Measurements from ENCODE around the gene GABBR1. TPM values are rescaled to one million over a fixed set of nuclear protein-coding genes. Genes with fewer than 3 reads are reported as not detected.

GABBR1 gene
- total RNA-seq, 1 donor = 7.6 TPM

DNA sequence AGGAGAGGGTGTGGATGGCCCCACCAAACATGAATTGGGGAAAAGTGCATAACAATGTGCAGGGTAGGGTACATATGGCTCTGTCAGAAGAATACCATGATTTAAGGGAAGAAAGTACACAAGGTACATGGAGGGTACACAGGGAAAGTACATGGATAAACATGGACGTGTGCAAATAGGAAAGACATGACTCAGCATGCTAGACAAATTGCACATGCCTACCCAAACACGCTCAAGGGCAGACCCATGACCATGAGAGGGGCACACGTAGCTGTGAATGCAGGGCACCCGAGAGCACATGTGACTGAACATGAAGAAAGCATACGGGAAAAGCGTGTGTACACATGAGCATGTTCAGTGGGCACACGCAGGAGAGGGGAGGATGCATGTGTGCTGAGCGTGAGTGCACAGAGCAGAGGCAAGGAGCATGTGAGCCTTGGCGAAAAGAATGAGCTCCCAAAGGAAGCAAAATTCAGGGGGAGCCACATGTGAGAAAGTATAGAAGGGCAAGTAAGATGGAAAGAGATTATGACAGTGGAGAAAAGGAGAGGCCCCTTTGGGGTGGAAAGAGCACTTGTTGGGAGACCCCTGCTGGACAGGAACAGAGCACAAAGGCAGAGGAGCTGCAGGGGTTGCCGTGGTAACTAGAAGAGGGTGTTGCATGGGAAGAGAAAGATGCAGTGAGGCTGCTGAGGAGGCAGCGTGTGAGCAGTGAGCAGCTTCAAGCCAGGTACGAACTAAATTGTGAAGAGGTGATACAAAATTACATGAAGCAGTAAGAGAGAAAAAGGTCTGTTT is 30.2 kb downstream of the GABBR1 start:
- TF ChIP-seq, protein P1, sequence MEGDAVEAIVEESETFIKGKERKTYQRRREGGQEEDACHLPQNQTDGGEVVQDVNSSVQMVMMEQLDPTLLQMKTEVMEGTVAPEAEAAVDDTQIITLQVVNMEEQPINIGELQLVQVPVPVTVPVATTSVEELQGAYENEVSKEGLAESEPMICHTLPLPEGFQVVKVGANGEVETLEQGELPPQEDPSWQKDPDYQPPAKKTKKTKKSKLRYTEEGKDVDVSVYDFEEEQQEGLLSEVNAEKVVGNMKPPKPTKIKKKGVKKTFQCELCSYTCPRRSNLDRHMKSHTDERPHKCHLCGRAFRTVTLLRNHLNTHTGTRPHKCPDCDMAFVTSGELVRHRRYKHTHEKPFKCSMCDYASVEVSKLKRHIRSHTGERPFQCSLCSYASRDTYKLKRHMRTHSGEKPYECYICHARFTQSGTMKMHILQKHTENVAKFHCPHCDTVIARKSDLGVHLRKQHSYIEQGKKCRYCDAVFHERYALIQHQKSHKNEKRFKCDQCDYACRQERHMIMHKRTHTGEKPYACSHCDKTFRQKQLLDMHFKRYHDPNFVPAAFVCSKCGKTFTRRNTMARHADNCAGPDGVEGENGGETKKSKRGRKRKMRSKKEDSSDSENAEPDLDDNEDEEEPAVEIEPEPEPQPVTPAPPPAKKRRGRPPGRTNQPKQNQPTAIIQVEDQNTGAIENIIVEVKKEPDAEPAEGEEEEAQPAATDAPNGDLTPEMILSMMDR (IDR thresholded peaks at IDR 0.05; ENCODE audit: extremely low read depth, low read depth, low read length) = peak; percentile 16
- H3K36me3 ChIP-seq (ENCODE audit: insufficient read depth, low read length) = peaks cover 33% of the 10 kb centered on the region
- DNase-seq (ENCODE audit: insufficient read length, low spot score, missing footprints) = no peak

DNA sequence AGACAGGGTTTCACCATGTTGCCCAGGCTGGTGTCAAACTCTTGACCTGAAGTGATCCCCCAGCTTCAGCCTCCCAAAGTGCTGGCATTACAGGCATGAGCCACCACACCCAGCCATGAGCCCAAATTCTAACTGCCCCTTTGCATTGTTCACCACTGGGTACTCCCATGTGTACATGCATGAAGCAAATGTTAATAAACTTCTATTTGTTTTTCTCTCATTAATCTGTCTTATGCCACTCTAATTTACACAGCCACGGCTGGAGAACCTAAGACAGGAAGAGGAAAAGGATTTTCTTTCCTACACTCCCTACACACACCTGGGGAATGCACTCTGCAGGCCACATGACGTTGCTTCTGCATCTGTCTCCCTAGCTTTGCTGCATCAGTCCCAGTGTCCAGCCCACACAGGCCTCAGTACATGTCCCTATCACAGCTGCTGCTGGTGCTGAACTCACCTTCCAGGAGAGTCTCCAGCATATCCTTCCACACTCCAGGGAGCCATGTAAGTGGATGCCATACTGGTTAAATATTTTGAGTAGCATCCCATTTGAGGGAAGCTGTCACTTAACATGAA is 34.7 kb downstream of the GABBR1 start:
- no peak for DNase-seq (ENCODE audit: insufficient read length, low spot score, missing footprints)
- H3K4me1 ChIP-seq (ENCODE audit: insufficient read depth, low read length) = no peaks in the 10 kb centered on the region
- H3K27me3 ChIP-seq (ENCODE audit: insufficient read depth, low read length) = no peaks in the 10 kb centered on the region

More for the DNA sequence above, 30.2 kb downstream of the GABBR1 start:
- Histone ChIP-seq H3K4me2 (ENCODE audit: insufficient read depth, low read length) (no peak overlapping the region), H2AFZ (ENCODE audit: low read length) (no peak overlapping the region), H3K4me3 (ENCODE audit: insufficient read depth, low read length) (no peak overlapping the region), H3K27ac (ENCODE audit: low read depth, low read length) (no peak overlapping the region), H3K27me3 (ENCODE audit: insufficient read depth, low read length) (no peaks in the 10 kb centered on the region), H3K9me3 (ENCODE audit: low read depth, low read length) (no peaks in the 10 kb centered on the region), H3K79me2 (ENCODE audit: insufficient read depth, low read length) (no peaks in the 10 kb centered on the region), H3K4me1 (ENCODE audit: insufficient read depth, low read length) (no peaks in the 10 kb centered on the region), H4K20me1 (ENCODE audit: insufficient read depth, low read length) (no peaks in the 10 kb centered on the region)

DNA sequence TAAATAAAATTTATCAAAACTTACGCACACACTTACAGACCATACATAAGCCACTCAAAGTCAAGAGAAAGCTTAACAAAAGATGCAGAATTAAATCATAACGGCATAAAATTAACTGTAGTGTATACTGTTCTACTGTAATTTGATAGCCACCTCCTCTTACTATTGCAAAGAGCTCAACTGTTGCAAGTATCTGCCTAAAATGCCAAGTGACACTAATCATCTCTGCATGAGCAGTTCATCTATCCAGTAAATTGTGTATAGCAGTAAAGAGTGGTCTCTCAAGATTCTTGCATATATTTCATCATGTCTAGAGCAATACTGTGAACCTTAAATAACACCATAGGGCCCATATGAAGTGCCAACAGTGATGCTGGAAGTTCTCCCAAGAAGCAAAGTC is 35.8 kb downstream of the GABBR1 start:
- TF ChIP-seq, protein P1 (IDR thresholded peaks at IDR 0.05; ENCODE audit: extremely low read depth, low read depth, low read length) = no peak
- Histone ChIP-seq H3K4me2 (ENCODE audit: insufficient read depth, low read length) (no peak overlapping the region), H3K4me1 (ENCODE audit: insufficient read depth, low read length) (no peaks in the 10 kb centered on the region), H3K27ac (ENCODE audit: low read depth, low read length) (no peak overlapping the region), H3K36me3 (ENCODE audit: insufficient read depth, low read length) (no peaks in the 10 kb centered on the region), H2AFZ (ENCODE audit: low read length) (no peak overlapping the region), H3K79me2 (ENCODE audit: insufficient read depth, low read length) (no peaks in the 10 kb centered on the region), H3K4me3 (ENCODE audit: insufficient read depth, low read length) (no peak overlapping the region), H3K9me3 (ENCODE audit: low read depth, low read length) (no peaks in the 10 kb centered on the region), H3K27me3 (ENCODE audit: insufficient read depth, low read length) (peaks cover 1% of the 10 kb centered on the region), H4K20me1 (ENCODE audit: insufficient read depth, low read length) (no peaks in the 10 kb centered on the region)
- no peak for DNase-seq (ENCODE audit: insufficient read length, low spot score, missing footprints)

More for the DNA sequence above, 34.7 kb downstream of the GABBR1 start:
- no peaks in the 10 kb centered on the region for H3K9me3 ChIP-seq (ENCODE audit: low read depth, low read length)
- H3K36me3 ChIP-seq (ENCODE audit: insufficient read depth, low read length) = peaks cover 3% of the 10 kb centered on the region
- TF ChIP-seq, protein P1 (IDR thresholded peaks at IDR 0.05; ENCODE audit: extremely low read depth, low read depth, low read length) = no peak
- H3K4me2 ChIP-seq (ENCODE audit: insufficient read depth, low read length) = no peak overlapping the region
- no peak overlapping the region for H3K4me3 ChIP-seq (ENCODE audit: insufficient read depth, low read length)
- H2AFZ ChIP-seq (ENCODE audit: low read length) = no peak overlapping the region
- H4K20me1 ChIP-seq (ENCODE audit: insufficient read depth, low read length) = no peaks in the 10 kb centered on the region
- no peaks in the 10 kb centered on the region for H3K79me2 ChIP-seq (ENCODE audit: insufficient read depth, low read length)
- H3K27ac ChIP-seq (ENCODE audit: low read depth, low read length) = no peak overlapping the region

DNA sequence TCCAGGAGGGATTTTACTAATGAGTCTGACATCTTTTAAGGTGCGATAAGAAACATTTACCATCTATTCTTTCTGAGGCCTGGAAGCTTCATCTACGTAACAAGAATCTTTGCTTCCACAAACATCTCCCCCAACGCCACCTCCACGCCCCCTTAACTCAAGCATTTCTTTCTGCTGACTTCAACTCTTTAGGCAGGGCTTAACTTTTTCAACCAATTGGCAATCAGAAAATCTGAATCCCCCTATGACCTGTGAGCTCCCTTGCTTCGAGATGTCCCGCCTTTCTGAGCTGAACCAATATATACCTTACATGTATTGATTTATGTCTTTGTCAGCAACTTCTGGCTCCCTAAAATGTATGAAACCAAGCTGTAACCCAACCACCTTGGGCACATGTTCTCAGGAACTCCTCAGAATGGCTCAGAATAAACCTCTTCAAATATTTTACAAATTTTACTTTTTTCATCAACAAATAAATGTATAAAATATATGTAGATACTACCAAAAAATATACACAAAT is 36.5 kb downstream of the GABBR1 start:
- no peaks in the 10 kb centered on the region for H3K36me3 ChIP-seq (ENCODE audit: insufficient read depth, low read length)
- H3K4me3 ChIP-seq (ENCODE audit: insufficient read depth, low read length) = no peak overlapping the region
- H2AFZ ChIP-seq (ENCODE audit: low read length) = no peak overlapping the region
- H3K27me3 ChIP-seq (ENCODE audit: insufficient read depth, low read length) = peaks cover 5% of the 10 kb centered on the region
- no peak overlapping the region for H3K27ac ChIP-seq (ENCODE audit: low read depth, low read length)
- no peaks in the 10 kb centered on the region for H3K79me2 ChIP-seq (ENCODE audit: insufficient read depth, low read length)
- no peaks in the 10 kb centered on the region for H4K20me1 ChIP-seq (ENCODE audit: insufficient read depth, low read length)
- no peaks in the 10 kb centered on the region for H3K4me1 ChIP-seq (ENCODE audit: insufficient read depth, low read length)
- DNase-seq (ENCODE audit: insufficient read length, low spot score, missing footprints) = no peak
- TF ChIP-seq, protein P1 (IDR thresholded peaks at IDR 0.05; ENCODE audit: extremely low read depth, low read depth, low read length) = no peak
- no peaks in the 10 kb centered on the region for H3K9me3 ChIP-seq (ENCODE audit: low read depth, low read length)
- no peak overlapping the region for H3K4me2 ChIP-seq (ENCODE audit: insufficient read depth, low read length)

All from osteoblast (primary cell).